ENCODE measurements around the gene SCN10A. TPM values are rescaled to one million over a fixed set of nuclear protein-coding genes. Genes with fewer than 3 reads are reported as not detected.

The SCN10A gene
- total RNA-seq, 4 donors from 2014 or later = 0.15 TPM; not detected in 3

DNA sequence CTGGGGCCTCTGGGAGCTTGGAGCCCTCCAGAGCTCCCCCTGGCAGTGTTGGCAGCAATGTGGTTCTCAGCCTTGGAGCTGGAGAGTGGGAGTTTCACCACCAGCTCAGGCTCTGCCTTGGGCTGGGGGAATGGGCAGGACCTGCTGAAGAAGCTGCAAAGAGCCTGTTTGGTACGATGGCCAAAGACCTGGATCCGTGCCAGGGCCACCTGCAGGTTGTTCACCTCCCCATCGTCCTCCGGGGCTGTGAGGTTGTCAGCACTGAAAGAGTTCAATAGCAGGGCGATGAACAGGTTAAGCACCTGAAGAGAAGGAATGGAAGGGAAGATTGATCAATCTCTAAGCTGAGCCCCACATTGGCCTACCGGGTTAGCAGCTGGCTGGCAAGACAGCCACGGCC is 89.3 kb downstream of the SCN10A start:
- TF ChIP-seq EP300 (IDR thresholded peaks at IDR 0.05) = no peak
- TF ChIP-seq, protein P1, sequence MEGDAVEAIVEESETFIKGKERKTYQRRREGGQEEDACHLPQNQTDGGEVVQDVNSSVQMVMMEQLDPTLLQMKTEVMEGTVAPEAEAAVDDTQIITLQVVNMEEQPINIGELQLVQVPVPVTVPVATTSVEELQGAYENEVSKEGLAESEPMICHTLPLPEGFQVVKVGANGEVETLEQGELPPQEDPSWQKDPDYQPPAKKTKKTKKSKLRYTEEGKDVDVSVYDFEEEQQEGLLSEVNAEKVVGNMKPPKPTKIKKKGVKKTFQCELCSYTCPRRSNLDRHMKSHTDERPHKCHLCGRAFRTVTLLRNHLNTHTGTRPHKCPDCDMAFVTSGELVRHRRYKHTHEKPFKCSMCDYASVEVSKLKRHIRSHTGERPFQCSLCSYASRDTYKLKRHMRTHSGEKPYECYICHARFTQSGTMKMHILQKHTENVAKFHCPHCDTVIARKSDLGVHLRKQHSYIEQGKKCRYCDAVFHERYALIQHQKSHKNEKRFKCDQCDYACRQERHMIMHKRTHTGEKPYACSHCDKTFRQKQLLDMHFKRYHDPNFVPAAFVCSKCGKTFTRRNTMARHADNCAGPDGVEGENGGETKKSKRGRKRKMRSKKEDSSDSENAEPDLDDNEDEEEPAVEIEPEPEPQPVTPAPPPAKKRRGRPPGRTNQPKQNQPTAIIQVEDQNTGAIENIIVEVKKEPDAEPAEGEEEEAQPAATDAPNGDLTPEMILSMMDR (IDR thresholded peaks at IDR 0.05) = no peak
- TF ChIP-seq POLR2A (IDR thresholded peaks at IDR 0.05) = no peak
- TF ChIP-seq POLR2AphosphoS5 (IDR thresholded peaks at IDR 0.05) = no peak
- WGBS, 2 donors (ENCODE audit: low coverage in 1 of 2) = 79% methylated on average over 6 of the region's 7 CpGs; no CpG with 5 or more reads in 1 of the 2 donors
- ATAC-seq = no peak

DNA sequence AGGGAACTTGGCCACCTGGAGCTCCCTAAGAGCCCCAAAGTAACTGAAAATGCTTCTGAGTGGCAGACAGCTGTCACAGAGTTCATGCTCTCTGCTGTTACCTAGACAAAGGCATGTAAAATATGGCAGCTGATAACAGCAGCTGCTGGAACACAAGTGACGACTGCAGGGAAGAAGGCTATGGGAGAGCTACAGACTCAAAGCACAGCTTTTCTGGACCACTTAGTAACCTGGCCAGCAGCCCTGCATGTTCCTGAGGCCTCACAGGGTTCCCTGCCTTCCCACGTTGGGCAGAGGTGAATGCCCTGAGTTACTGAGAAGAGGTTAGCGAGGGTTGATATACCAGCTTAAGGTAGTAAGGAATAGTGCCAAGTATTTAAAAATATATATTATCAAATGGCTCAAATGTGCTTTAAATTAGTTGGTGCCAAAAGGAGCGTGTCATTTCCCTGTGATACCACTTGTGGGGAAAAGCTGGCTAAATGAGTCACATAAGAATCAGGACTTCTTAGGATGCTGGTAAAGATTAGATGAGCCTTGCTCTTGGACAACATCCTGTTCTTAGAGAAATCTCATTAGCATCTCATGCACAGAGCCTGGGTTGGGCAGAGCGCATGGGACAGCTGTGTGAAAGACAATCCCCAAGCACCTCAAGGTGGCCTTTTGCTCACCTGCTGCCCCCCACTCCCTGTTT is 90.1 kb downstream of the SCN10A start:
- H3K36me3 ChIP-seq = no peaks in the 10 kb centered on the region
- no peaks in the 10 kb centered on the region for H3K9me3 ChIP-seq
- no peaks in the 10 kb centered on the region for H3K4me1 ChIP-seq
- no peak for ATAC-seq
- 75 to 86% methylated on average over 2 to 3 of the region's 5 CpGs for WGBS, 2 donors (ENCODE audit: low coverage in 1 of 2)
- TF ChIP-seq EP300 (IDR thresholded peaks at IDR 0.05) (no peak), POLR2AphosphoS5 (IDR thresholded peaks at IDR 0.05) (no peak), POLR2A (IDR thresholded peaks at IDR 0.05) (no peak)
- TF ChIP-seq, protein P1 (IDR thresholded peaks at IDR 0.05) = no peak
- H3K4me3 ChIP-seq = no peak overlapping the region
- no peak overlapping the region for H3K27ac ChIP-seq
- H3K27me3 ChIP-seq = peaks cover 37% of the 10 kb centered on the region

More for the DNA sequence above, 89.3 kb downstream of the SCN10A start:
- H3K4me3 ChIP-seq = no peak overlapping the region
- no peaks in the 10 kb centered on the region for H3K9me3 ChIP-seq
- no peak overlapping the region for H3K27ac ChIP-seq
- H3K27me3 ChIP-seq = peaks cover 32% of the 10 kb centered on the region
- no peaks in the 10 kb centered on the region for H3K4me1 ChIP-seq
- no peaks in the 10 kb centered on the region for H3K36me3 ChIP-seq

DNA sequence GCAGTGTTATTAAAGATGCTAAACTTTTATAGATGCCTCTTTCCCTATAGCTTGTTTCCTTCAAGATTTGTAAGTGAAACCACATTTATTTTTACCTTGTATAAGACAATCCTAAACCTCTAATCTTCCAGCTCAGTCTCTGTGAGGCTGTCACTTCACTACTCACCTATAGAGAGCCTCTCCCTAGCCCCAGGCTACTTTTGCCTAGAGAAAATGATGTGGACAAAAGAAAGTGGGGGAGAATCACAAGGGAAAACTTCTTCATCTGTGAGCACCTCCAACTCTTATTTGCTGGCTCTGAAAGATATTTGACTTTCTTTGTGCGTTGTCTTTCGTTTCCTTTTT is 91.7 kb downstream of the SCN10A start:
- Histone ChIP-seq H3K36me3 (no peaks in the 10 kb centered on the region), H3K4me1 (no peaks in the 10 kb centered on the region), H3K27ac (no peak overlapping the region), H3K27me3 (peaks cover 44% of the 10 kb centered on the region), H3K9me3 (no peaks in the 10 kb centered on the region), H3K4me3 (no peak overlapping the region)
- ATAC-seq = no peak
- TF ChIP-seq POLR2AphosphoS5 (IDR thresholded peaks at IDR 0.05) = no peak
- no peak for TF ChIP-seq POLR2A (IDR thresholded peaks at IDR 0.05)
- TF ChIP-seq, protein P1 (IDR thresholded peaks at IDR 0.05) = no peak
- TF ChIP-seq EP300 (IDR thresholded peaks at IDR 0.05) = no peak
- 38 to 83% methylated on average over 2 of the region's 2 CpGs for WGBS, 2 donors (ENCODE audit: low coverage in 1 of 2)

DNA sequence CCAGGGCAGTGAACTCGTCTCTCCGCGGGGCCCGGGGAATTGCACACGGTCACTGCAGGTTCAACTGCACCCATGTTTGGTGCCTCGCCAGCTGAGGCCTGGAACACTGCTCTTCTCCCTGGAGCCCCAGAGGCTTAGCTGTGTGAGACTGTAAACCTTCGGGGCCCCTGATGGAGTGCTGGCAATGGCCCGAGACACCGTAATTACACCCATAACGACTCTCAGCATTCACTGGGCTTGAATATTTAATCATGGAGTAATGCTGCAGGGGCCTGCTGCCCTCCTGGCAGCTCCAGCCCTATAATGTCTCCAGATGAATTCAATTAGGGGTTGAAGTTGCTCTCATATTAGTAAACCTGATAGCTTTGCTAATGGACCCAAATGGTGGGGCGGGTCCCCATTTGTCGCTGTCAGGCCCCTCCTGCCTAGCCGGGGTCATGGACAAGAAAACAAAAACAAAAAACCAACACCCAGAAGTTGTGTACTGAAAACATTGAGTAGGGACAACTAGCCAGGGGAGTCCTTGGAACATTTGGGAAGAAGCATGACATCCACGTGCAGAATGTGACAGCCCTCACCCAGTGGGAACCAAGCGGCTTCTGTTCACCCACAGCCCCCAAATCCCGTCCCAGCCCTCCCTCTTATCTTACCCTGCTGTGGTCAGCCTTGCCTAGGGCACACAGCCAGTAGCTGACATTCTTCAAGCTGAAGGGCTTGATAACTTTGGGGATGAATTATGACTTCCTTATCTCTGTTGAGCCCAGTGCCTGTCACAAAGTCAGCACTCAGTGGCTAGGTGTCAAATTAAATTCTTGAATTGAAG is 92.2 kb downstream of the SCN10A start:
- no peak for ATAC-seq
- Histone ChIP-seq H3K27me3 (peaks cover 44% of the 10 kb centered on the region), H3K36me3 (no peaks in the 10 kb centered on the region), H3K9me3 (no peaks in the 10 kb centered on the region), H3K4me1 (no peaks in the 10 kb centered on the region), H3K4me3 (no peak overlapping the region), H3K27ac (no peak overlapping the region)
- TF ChIP-seq POLR2AphosphoS5 (IDR thresholded peaks at IDR 0.05) (no peak), POLR2A (IDR thresholded peaks at IDR 0.05) (no peak), EP300 (IDR thresholded peaks at IDR 0.05) (no peak)
- TF ChIP-seq, protein P1 (IDR thresholded peaks at IDR 0.05) = no peak
- WGBS, 2 donors (ENCODE audit: low coverage in 1 of 2) = 7 to 25% methylated on average over 4 to 9 of the region's 16 CpGs

Measured in gastroesophageal sphincter (tissue), 4 donors.